Activated naive CD4-positive, alpha-beta T cell treated with anti-CD3 and anti-CD28 coated beads, Interleukin-2, amount 10 ng/mL, durations not matched to agents 7 days and 5 days (primary cell): Measurements from ENCODE around the gene GPR3.
"Not testable (repeated sequence)": the region's sequence is repeated elsewhere in the genome, so short reads cannot be mapped to it uniquely, and the experiment has no call there.

Experiments used
- CTCF ChIA-PET: fragments of 350-600 bp; sonication (Branson Sonifier 250); formaldehyde crosslinking; loops from one replicate; lab custom pipeline; 2021; ENCODE audit warnings: antibody characterized with exemption; lab: Charles Lee
- DNase-seq: peaks from one replicate; pipeline ENCODE4 v3.0.0-alpha.2; 2020
- H3K27ac Mint-ChIP-seq: one replicate; pipeline ENCODE4 v1.8.0; 2021; ENCODE audit warnings: mild to moderate bottlenecking, moderate library complexity, mixed read lengths
- H3K27me3 Mint-ChIP-seq: one replicate; pipeline ENCODE4 v1.8.0; 2021; ENCODE audit warnings: mild to moderate bottlenecking, mixed read lengths
- H3K36me3 Mint-ChIP-seq: one replicate; pipeline ENCODE4 v1.8.0; 2021; ENCODE audit warnings: mixed read lengths
- H3K4me1 Mint-ChIP-seq: one replicate; pipeline ENCODE4 v1.8.0; 2021; ENCODE audit warnings: mixed read lengths
- H3K4me3 Mint-ChIP-seq: one replicate; pipeline ENCODE4 v1.8.0; 2021; ENCODE audit warnings: mild to moderate bottlenecking, moderate library complexity, mixed read lengths
- H3K9me3 Mint-ChIP-seq: one replicate; pipeline ENCODE4 v1.8.0; 2021; ENCODE audit warnings: mixed read lengths

The GPR3 gene

DNA sequence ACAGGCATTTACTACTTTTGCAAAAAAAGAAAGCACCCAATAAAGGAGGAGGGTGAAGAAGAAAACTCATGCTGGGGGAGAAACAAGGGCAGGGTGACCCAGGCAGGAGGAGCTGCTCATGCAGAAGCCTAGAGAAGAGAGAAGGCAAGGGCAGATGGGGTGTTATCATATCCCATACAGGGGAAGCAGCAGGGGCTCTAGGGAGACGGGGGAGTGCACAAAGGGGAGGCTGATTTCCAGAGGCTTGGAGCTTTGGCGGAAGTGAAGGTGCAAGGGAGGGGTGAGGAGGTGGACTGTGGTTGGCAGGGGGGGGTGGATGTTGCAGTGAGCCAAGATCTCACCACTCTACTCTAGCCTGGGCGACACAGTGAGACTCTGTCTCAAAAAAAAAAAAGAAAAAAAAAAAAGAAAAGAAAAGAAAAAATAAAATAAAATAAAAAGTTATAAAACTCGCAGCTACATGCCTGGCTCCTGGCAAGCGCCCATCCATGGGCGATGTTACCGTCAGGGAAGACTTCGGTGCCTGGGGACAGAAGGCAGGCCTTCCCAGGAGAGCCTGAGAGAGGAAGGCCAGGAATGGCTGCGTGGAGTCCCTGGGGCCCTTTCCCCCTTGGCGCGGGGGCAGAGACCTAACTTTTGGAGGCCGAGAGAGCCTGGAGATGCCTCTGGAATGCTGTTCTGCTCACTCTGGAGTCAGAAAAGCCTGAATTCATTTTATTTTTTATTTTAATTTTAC is 14.5 kb upstream of the GPR3 start:
- H3K27me3 Mint-ChIP-seq, result peaks cover 47% of the 10 kb centered on the region
- no peak overlapping the region for H3K4me3 Mint-ChIP-seq
- H3K4me1 Mint-ChIP-seq, result no peaks in the 10 kb centered on the region
- H3K9me3 Mint-ChIP-seq, result no peaks in the 10 kb centered on the region
- CTCF ChIA-PET, result interaction anchor here (1.1 to 1.6 kb wide), 4 partner anchors 9 to 12 kb away, joined by 3 to 4 read pairs (median 4); partner anchors contain the start of gene MAP3K6
- no peak for DNase-seq
- no peaks in the 10 kb centered on the region for H3K36me3 Mint-ChIP-seq
- no peak overlapping the region for H3K27ac Mint-ChIP-seq

DNA sequence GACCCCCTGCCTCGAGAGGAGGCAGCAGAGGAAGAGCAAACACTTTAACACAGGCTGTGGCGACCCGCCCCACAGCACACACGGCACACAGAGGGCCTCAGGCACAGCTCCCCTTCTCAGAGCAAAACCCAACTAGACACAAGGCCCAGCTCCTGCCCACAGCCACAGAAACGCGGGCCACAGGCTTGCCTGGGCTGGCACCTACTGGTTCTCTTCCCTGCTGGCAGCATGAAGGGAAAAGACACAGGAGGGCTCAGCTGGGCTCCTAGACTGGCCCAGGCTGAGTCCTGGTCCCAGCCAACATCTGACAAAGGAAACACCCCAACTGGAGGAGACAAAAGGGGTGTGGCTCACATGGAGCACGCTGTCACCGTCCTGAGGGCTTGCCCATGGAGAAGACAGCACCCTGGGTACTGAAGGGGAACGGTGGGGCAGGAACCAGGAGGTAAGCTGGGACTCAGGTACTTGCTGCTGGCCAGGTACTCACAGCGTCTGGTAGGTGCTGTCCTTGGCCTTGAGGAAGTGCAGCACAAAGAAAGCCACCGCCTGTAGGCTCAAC is 12.8 kb upstream of the GPR3 start:
- no peak for DNase-seq
- H3K27ac Mint-ChIP-seq, result no peak overlapping the region
- H3K9me3 Mint-ChIP-seq, result no peaks in the 10 kb centered on the region
- peaks cover 42% of the 10 kb centered on the region for H3K27me3 Mint-ChIP-seq
- CTCF ChIA-PET, result interaction anchor here (1.2 to 1.3 kb wide), 2 partner anchors 8 to 81 kb away, joined by 3 read pairs; no protein-coding TSS in a partner anchor
- no peak overlapping the region for H3K4me3 Mint-ChIP-seq
- no peaks in the 10 kb centered on the region for H3K36me3 Mint-ChIP-seq
- no peaks in the 10 kb centered on the region for H3K4me1 Mint-ChIP-seq

DNA sequence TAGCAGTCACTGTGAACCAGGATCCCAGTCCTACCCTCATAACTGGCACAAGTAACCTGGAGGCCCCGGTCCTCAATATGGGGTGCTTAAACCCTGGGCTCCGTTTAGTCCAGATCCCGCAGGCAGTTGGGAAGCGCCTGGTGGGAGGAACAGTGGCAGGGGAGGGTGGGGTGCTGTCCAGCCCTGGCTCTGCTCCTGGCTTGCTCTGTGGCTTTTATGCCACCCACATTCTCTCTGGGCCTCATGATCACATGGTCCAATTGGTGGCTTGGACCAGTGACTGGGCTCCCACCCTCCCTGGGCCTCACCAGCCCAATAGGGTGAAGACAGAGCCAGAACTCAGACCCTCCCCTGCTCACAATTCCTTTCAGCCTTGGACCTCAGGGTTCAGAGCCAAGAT is 12.2 kb upstream of the GPR3 start:
- Mint-ChIP-seq H3K4me1 (no peaks in the 10 kb centered on the region), H3K27ac (no peak overlapping the region), H3K36me3 (no peaks in the 10 kb centered on the region), H3K9me3 (no peaks in the 10 kb centered on the region), H3K27me3 (peaks cover 40% of the 10 kb centered on the region), H3K4me3 (no peak overlapping the region)
- DNase-seq, result no peak
- CTCF ChIA-PET, result interaction anchor here (1.3 kb wide), 1 partner anchor 81 kb away, joined by 3 read pairs; no protein-coding TSS in a partner anchor

DNA sequence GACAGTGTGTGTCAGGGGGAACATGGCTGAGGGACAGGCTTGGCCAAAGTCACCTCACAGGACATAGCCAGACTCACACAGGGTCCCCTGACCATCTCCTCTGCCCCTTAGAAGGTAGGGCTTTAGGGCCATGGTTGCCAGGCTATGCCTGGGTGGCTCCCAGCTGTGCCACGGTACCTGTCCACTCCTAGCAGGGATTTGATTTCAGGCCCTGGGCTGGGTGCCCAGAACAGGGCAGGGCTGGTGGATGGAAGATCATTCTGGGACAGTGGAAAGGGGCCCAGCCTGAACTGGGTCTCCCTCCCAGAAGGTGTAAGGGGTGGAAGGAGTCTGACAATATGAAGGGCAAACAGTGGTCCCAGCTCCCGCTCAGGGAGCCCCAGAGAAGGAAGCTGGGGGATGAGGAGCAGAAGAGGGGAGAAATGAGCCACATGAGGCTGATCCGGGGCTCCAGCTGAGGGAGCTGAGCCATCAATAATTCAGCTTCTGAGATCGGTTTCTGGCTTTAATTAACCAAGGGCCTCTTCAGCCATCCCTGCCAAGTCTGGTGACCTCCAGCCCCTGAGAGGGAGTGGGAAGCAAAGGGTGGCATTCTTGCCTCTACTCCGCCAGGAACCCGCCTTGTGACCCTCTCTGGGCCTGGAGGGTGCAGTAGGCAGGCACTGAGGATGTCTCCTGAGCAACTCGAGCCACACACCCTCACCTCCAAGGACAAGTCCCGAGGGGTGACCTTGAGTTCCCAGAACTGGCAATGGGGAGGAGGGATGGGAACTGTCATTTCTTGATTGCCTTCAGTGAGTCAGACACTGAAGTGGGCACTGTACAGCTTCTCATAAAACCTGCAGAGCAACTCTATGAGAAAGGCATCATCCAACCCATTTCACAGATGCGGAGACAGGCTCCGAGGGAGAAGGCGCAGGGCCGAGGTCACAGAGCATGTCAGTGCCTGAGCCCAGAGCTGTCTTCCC is 11.4 kb upstream of the GPR3 start:
- Mint-ChIP-seq H3K9me3 (no peaks in the 10 kb centered on the region), H3K27ac (no peak overlapping the region), H3K4me1 (no peaks in the 10 kb centered on the region), H3K27me3 (peaks cover 40% of the 10 kb centered on the region), H3K4me3 (no peak overlapping the region), H3K36me3 (no peaks in the 10 kb centered on the region)
- DNase-seq, result no peak
- CTCF ChIA-PET, result interaction anchor here (0.7 to 19.8 kb wide), 6 partner anchors 10 to 79 kb away, joined by 3 to 536 read pairs (median 4); partner anchors contain the start of gene MAP3K6

DNA sequence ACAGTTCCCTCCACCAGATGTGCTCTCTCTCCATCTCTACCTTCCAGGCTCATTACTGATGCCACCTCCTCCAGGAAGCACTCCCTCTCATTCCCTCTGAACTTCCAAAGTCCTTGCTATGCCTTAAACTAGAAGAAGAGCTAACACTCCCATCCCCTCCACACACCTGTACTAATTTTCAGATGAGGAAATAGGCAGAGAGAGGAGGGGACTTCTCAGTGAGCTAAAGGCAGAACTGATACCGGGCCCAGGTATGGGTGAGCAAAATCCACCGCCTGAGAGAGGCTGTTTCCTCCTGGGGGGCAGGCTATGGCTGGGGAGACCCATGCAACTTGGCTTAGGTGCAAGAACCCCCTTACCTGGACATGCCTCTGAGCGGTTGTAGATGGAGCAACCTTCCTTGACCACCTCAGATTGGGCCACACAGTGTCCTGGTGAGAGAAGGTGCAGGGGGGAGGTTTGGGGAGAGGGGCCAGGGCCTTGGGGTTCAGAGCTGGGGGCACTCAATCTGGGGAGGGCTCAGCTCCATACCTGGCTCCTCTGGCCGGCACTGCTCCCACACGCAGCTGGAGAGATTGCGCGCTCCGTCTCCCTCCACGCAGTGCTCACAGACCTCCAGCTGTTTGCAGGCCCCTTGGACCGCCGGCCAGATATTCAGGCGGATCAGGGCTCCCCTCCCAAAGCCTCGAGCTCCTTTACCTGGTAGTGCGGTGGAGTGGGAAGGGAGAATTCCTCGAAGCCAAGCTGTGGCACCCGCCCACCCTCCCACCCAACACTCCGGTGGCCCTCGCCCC is 10.3 kb upstream of the GPR3 start:
- Mint-ChIP-seq H3K27me3 (peaks cover 47% of the 10 kb centered on the region), H3K27ac (no peak overlapping the region), H3K9me3 (no peaks in the 10 kb centered on the region), H3K36me3 (no peaks in the 10 kb centered on the region), H3K4me3 (no peak overlapping the region), H3K4me1 (no peaks in the 10 kb centered on the region)
- no peak for DNase-seq
- CTCF ChIA-PET, result interaction anchor here (0.7 to 19.8 kb wide), 9 partner anchors 9 to 384 kb away, joined by 3 to 536 read pairs (median 4); partner anchors contain the start of gene MAP3K6

DNA sequence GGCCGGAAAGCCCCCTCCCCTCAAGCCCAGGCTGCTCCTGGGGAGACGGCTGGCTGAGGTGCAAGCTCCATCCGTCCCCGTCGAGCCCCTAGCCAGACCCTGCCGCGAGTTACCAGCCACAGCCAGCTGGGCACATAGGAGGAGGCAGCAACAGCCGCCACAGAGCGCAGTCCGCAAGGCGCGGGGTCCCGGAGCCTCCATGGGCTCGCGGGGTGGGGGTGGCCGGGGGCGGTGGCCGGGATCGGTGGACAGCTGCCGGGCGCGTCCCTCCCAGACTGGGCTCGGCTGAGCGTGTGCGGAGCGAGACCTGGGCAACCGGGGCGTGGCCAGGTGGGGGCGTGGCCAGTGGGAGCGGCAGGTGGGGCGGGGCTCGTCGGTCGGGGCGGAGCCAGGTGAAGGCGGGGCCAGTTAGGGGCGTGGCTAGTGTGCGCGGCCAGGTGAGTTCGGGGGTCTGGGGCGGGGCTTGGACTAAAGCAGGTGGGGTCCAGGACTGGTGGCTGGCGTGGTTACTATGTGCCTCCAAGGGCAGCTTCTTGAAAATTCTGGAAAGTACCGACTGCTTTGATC is 9.3 kb upstream of the GPR3 start, which contains the start of gene CD164L2:
CD164L2 (minus strand) TSS at position 295 of the 567 bp plus-strand sequence; CDS start at position 201, 94 bp downstream.
- Mint-ChIP-seq H3K27me3 (peaks cover 47% of the 10 kb centered on the region), H3K4me1 (no peaks in the 10 kb centered on the region), H3K9me3 (no peaks in the 10 kb centered on the region), H3K4me3 (no peak within 1 kb of the TSS), H3K36me3 (no peaks in the 10 kb centered on the region), H3K27ac (no peak within 1 kb of the TSS)
- CTCF ChIA-PET, result interaction anchor here (0.6 to 19.8 kb wide), 7 partner anchors 12 to 385 kb away, joined by 3 to 536 read pairs (median 4); partner anchors contain the start of gene MAP3K6
- peak; percentile 71 for DNase-seq

DNA sequence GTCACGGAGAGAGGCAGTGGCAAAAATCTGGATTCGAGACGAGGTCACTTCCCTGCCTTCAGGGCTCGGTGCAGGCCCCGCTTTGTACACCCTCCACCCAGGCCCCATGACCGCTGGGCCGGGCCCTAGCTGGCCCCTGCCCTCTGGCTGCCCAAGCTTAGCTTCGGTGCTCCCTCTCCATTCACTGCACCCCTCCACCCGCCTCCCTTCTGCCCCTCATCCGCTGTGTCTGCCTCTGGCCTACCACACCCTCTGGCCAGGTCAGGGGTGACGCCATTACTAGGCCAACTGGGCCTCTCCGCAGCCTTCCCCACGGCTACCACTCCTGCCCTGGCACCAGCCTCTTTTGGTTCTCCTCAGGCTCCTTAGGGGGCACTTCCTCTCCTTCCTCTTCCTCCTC is 8.8 kb upstream of the GPR3 start:
- Mint-ChIP-seq H3K27ac (no peak overlapping the region), H3K9me3 (no peaks in the 10 kb centered on the region), H3K4me3 (no peak overlapping the region), H3K27me3 (peaks cover 53% of the 10 kb centered on the region), H3K4me1 (no peaks in the 10 kb centered on the region), H3K36me3 (no peaks in the 10 kb centered on the region)
- no peak for DNase-seq
- CTCF ChIA-PET, result interaction anchor here (0.6 to 19.8 kb wide), 5 partner anchors 17 to 341 kb away, joined by 3 to 536 read pairs (median 5); partner anchors contain the start of gene MAP3K6

DNA sequence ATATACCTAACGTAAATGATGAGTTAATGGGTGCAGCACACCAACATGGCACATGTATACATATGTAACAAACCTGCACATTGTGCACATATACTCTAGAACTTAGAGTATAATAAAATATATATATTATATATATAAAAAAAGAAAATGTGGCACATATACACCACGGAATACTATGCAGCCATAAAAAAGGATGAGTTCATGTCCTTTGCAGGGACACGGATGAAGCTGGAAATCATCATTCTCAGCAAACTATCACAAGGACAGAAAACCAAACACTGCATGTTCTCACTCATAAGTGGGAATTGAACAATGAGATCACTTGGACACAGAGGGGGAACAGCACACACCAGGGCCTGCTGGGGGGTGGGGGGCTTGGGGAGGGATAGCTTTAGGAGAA is 7.6 kb upstream of the GPR3 start:
- H3K27ac Mint-ChIP-seq, H3K4me3 Mint-ChIP-seq, H3K9me3 Mint-ChIP-seq, H3K4me1 Mint-ChIP-seq, H3K36me3 Mint-ChIP-seq, DNase-seq: not testable (repeated sequence)
- H3K27me3 Mint-ChIP-seq, result peaks cover 59% of the 10 kb centered on the region
- CTCF ChIA-PET, result interaction anchor here (1.0 to 19.8 kb wide), 5 partner anchors 18 to 220 kb away, joined by 3 to 536 read pairs (median 15); partner anchors contain the start of gene MAP3K6

DNA sequence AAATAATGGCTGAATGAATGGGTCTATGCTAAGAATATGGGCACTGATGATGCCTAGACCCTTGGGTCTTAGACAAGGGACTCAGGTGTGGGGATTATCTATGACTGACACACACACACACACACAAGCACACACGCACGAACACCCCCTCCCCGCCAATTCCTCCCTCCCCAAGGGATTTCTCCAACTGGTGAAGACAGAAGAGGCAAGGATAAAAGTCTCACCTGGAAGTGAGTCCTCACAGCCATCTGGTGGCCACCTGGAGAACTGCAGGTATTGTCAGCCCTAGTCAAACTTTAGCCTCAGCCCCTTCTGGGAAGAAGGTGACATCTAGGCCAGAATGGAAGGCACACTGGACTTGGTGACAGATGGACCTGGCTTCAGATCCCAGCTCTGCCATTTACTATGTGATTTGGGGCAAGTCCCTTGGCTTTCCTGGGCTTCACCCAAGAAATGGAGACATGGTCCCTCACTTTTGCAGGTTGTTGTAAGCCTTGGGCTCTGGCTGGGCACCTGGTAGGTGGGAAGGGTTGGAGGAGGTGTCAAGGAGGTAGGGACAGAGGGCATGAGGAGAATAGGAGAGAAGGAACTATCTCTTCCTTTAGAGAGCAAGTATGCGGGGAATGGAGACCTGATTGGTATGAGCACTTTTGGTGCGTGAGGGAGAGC is 4.0 kb upstream of the GPR3 start:
- Mint-ChIP-seq H3K9me3 (no peaks in the 10 kb centered on the region), H3K36me3 (no peaks in the 10 kb centered on the region), H3K27me3 (peaks cover 50% of the 10 kb centered on the region), H3K4me3 (no peak overlapping the region), H3K27ac (no peak overlapping the region), H3K4me1 (peaks cover 16% of the 10 kb centered on the region)
- DNase-seq, result peak; percentile 87
- CTCF ChIA-PET, result interaction anchor here (0.7 to 19.8 kb wide), 13 partner anchors 10 to 343 kb away, joined by 3 to 536 read pairs (median 5); partner anchors contain the start of gene MAP3K6

DNA sequence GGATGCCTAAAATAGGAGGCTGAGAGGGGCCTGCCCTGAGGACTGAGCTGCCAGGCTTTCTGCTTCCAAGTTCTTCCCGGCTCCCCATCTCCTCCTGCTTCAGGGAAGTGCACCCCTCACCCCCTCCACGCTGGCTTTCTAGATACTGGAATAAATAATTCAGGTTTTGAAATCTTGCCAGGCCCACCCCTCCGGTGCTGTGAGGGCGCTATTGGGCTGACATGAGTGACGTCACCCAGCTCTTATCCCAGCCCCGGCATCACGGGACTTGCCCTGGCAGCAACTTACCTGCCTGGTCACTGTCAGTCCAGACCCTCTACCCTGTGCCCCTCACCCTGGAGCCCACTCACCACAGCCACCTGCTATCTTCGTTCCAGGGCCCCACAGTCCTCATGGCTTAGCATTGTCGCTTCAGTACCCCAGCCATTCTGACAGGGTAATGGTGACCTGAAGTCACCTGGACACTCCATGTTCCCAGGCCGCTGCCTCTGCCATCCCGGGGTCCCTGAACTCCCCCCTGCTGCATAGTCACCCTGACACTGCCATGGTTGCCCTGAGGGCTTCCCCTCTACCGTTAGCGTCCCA is 819 bp upstream of the GPR3 start:
- Mint-ChIP-seq H3K4me3 (peak overlapping the region; percentile 68), H3K27ac (peak overlapping the region; percentile 55), H3K36me3 (no peaks in the 10 kb centered on the region), H3K27me3 (peaks cover 40% of the 10 kb centered on the region), H3K4me1 (peaks cover 22% of the 10 kb centered on the region), H3K9me3 (no peaks in the 10 kb centered on the region)
- CTCF ChIA-PET, result interaction anchor here (1.0 to 19.8 kb wide), 13 partner anchors 10 to 346 kb away, joined by 3 to 536 read pairs (median 4); partner anchors contain the start of gene SYTL1
- DNase-seq, result peak; percentile 43

DNA sequence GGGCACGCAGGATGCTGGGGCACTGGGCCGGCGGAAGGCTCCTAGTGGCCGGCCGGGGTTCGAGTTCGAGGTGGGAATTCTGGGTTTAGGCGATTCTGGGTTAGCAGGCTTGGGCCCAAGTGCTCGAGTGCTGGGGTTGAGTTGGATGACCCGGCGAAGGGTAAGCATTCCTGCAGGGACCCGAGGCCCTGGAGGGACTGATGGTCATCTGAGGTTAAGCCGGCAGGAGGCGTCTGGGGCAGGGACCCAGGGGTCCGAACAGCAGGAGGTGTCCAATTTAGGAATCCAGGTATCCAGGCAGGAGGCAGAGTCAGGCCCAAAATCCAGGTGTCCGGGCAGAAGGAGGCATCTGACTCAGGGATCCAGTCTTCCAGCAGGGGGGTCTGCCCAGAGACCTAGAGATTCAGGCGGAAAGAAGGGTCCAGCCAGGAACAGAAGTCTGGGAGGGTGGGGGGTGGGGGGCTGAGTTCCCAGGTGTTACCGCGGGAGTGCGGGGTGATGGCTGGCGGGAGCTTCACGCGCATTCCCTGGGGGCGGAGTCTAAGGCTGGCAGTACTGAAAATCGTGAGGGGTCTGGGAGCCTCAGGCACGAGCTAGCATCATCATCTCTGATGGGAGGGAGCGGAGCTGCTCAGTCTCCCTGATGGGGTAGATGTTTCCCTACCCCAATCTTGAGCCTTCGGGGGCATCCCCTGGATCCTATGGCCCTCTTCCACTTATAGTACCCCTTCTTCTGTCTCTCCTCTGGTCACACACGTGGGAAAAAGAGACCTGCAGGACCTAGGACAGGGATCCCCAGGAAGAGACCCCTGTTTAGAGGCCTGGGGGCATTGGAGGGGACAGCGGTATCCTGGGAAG is 585 bp downstream of the GPR3 start:
- H3K36me3 Mint-ChIP-seq, result no peaks in the 10 kb centered on the region
- CTCF ChIA-PET, result interaction anchor here (1.0 to 19.8 kb wide), 3 partner anchors 61 to 213 kb away, joined by 3 to 536 read pairs (median 6); no protein-coding TSS in a partner anchor
- H3K4me1 Mint-ChIP-seq, result peaks cover 22% of the 10 kb centered on the region
- H3K27ac Mint-ChIP-seq, result no peak overlapping the region
- H3K4me3 Mint-ChIP-seq, result peak overlapping the region; percentile 71
- no peaks in the 10 kb centered on the region for H3K9me3 Mint-ChIP-seq
- H3K27me3 Mint-ChIP-seq, result peaks cover 35% of the 10 kb centered on the region
- no peak for DNase-seq
